HTR-8/SVneo (cell line): ENCODE results near the gene SNAP29.
"Not testable (repeated sequence)": the region's sequence is repeated elsewhere in the genome, so short reads cannot be mapped to it uniquely, and the experiment has no call there.

ENCODE experiments used
- DNase-seq: peaks from one replicate; pipeline ENCODE4 v3.0.0; 2011; ENCODE audit warnings: low spot score, mixed read lengths; ENCODE audit not compliant: insufficient read length
- FAIRE-seq: peaks from 2 replicates; lab custom pipeline; 2011; peaks lifted over from hg19 to GRCh38; lab: Jason Lieb, UNC

The SNAP29 gene

DNA sequence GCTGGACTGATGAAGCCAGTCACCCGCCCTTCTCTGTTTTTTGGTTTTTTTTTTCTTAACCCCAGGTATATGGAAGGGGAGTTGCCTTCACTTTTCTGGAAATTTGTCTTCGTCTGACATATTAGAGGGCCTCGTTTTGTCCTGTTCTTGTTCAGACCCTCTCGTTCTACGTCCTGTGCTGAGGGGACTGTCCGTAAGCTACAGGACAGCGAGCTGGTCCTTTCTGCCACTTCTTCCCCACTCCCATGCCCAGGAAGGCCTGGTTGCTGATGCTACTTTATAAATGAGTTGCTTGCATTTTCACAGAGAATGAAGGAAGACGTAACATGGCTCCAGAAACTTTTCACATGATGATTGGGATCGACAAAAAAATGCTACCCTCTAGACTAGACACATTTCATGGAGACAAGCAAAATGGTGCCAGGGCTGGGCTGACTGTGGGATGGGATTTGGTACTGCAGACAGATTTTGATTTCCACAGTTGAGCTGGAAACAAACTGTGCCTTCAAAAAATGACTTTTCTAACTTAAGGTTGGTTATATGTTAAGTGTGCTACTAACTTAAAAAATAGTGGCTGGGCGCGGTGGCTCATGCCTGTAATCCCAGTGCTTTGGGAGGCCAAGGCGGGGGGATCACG is 31.2 kb downstream of the SNAP29 start:
- DNase-seq, result no peak
- FAIRE-seq, result no peak

DNA sequence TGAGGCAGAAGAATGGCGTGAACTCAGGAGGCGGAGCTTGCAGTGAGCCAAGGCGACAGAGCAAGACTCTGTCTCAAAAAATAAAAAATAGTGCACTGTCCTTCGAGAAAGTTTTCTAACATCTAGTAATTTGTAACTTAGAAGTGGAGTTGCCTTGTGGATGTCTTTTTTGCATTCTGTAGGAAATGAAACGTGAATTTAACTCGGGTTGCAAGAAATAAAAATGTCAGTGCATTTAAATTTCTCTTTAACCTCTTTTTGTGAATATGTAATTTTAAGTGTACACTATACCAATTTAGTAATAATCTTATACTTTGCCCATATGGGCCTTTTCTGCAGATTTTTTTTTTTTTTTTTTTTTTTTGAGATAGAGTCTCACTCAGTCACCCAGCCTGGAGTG is 32.2 kb downstream of the SNAP29 start:
- FAIRE-seq, result no peak
- DNase-seq, result no peak

DNA sequence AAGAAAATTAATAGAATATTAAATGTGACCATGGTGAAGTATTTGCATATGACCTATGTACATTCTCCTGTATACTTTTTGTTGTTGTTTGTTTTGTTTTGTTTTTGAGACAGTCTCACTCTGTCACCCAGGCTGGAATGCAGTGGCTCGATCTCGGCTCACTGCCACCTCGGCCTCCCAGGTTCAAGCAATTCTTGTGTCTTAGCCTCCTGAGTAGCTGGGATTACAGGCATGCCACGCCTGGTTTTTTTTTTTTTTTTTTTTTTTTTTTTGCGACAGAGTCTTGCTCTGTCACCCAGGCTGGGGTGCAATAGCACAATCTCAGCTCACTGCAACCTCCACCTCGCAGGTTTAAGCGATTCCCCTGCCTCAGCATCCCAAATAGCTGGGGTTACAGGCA is 38.9 kb downstream of the SNAP29 start:
- not testable (repeated sequence) for FAIRE-seq

DNA sequence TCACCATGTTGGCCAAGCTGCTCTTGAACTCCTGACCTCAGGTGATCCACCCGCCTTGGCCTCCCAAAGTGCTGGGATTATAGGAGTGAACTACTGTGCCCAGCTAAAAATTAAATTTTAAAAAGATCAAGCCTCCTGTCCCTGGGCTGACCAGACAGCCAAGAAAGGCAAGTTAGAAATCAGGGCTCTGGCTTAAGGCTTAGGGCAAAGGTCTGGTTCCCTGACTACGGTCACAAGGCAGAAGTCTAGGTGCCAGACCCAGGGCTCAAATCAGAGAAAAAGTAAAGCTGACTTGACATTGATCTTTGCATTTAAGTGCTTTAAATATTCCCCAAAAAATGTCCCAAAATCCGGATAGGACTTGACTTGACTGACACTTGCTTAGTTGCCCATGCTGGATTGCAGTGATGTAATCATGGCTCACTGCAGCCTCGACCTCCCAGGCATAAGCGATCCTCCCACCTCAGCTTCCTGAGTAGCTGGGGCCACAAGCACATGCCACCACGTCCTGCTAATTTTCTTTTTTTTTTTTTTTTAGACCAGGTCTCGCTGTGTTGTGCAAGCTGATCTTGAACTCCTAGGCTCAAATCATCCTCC is 41.1 kb downstream of the SNAP29 start:
- DNase-seq (no peak), FAIRE-seq (no peak)

More for the DNA sequence above, 38.9 kb downstream of the SNAP29 start:
- DNase-seq, result not testable (repeated sequence)

DNA sequence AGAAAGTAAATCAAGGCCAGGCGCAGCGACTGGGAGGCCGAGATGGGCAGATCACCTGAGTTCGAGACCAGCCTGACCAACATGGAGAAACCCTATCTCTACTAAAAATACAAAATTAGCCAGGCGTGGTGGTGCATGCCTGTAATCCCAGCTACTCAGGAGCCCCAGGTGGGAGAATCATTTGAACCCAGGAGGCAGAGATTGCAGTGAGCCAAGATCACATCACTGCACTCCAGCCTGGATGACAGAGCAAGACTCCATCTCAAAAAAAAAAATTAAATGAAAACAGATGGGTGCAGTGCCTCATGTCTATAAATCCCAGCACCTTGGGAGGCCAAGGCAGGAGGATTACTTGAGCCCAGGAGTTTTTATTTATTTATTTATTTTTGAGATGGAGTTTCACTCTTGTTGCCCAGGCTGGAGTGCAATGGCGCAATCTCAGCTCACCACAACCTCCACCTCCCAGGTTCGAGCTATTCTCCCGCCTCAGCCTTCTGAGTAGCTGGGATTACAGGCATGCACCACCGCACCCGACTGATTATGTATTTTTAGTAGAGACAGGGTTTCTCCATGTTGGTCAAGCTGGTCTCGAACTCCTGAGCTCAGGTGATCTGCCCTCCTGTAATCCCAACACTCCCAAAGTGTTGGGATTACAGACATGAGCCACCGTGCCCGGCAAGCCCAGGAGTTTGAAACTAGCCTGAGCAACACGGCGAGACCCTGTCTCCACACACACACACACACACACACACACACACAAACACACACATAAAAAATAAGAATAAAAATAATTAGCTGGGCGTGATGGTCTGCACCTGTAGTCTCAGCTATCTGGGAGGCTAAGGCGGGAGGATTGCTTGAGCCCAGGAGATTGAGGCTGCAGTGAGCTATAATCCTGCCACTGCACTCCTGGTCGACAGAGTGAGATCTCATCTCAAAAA is 42.6 kb downstream of the SNAP29 start:
- not testable (repeated sequence) for FAIRE-seq, DNase-seq

DNA sequence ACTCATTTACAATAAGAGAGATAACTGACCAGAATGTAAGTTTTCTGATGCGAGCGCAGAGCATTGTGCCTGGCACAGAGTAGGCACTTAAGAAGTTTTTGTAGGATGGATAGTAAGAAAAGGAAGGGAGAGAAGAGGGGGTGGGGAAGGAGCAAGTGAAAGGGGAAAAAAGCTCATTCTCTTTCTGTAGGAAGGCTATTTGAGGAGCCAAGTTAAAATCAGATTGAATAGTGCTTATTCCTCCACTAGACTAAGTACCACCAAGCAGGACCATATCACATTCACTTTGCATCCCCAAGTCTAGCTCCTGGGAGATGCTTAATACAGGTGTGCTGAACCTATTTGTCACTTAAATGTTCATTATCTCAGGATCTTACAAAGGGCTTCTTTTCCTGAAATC is 44.3 kb downstream of the SNAP29 start:
- no peak for FAIRE-seq
- DNase-seq, result no peak

DNA sequence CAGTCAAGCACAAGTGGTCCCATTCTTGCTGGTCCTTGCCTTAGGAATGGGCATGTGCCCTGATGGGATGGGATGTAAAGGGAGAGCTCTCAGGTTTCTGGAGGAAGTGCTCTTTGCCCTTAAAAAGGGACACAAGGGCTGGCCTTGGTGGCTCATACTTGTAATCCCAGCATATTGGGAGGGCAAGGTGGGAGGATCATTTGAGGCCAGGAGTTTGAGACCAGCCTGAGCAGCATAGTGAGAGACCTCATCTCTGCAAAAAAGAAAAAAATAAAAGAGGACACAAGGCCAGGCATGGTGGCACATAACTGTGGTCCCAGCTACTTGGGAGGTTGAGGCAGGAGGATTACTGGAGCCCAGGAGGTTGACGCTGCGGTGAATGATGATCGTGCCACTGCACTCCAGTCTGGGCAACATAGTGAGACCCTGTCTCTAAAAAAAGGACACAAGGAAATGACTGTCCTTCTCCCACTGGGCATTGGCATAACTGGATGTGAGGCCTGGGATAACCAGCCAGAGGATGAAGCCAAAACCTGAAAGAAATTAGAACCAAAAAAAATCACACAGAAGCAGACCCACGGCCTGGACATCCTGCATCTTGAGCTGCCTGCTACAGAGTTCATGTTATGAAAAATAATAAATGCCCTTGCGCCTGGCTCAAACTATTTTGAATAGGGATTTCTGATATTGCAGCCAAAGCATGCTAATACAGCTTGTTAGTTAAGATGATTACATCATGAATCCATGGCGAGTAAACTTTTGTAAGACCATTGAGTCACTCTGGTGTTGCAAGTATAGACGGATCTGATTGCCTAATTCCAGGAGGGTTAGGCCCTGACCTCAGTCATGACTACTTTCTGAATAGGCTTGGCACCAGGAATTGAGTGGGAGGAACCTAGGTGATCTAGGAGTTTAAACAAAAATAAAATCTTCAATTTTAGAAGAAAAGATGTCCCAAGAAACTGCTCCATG is 45.5 kb downstream of the SNAP29 start:
- FAIRE-seq (no peak), DNase-seq (peak; percentile 43)

DNA sequence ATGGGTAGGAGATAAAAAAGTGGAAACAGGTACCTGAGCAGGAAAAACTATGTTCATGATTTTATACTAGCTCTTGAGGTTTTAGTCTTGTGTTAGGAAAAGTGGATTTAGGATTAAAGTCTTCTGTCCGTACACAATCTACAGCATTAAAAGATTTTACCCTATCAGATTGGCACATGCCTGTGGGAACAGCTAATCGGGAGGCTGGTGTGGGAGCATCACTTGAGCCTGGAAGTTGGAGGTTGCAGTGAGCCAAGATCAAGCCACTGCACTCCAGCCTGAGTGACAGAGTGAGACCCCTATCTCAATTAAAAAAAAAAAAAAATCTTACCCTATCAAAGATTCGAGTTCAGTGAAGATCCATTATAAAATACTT is 46.2 kb downstream of the SNAP29 start:
- no peak for FAIRE-seq

DNA sequence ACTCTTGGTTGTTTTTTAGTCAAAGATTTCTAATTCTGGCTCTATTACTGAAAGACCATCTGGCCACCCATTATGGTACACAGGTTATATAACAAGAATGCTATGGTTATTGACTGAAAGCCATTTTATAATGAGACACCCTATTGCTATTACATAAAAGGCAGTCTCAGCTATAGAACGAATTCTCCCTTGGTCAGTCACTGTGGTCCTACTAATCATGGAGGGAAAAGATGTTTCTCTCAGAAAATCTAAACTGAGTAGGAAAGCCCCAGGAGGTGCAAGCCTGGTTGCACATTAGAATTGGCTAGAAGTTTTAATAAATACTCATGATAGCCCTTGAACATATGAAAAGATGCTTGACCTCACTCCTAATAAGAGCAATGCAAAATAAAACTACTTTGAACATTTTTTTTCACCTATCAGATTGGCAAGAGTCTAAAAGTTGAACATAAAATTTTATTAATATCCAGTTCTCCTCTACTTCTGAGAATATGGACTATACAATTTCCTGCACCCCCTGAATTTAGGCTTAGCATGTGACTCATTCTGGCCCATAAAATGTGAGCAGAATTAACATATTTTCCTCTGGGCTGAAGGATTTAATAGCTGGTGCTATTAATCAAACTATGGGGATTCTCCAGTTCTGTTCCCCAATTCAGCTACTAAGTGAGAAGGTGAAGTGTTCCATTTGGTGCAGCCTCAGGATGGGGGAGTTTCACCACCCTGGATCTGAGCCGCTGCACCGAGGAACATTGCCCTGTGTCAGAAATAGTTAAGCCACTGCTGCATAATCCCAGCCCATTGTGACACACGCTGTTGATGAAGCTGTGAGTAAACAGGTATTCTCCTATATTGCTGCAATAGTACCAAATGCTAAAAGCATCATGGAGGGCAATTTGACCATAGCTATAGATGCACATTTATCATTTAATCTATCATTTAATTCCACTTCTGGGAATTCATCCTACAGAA is 46.9 kb downstream of the SNAP29 start:
- no peak for DNase-seq
- no peak for FAIRE-seq

More for the DNA sequence above, 46.2 kb downstream of the SNAP29 start:
- no peak for DNase-seq

DNA sequence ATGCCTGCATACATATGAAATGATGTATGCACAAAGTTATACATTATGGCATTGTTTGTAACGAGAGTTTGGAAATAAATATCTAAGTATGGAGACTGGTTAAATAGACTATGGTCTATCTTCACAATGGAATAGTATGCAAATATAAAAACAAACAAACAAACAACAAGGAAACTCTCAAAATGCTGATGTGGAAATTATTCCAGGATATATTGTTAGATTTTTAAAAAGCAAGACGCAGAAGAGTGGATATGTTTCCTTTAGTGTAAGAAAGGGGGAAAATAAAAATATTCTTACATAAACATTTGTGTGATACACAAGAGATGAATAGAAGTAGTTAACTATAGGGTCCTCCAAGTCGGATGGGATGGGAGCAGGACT is 47.6 kb downstream of the SNAP29 start:
- DNase-seq (no peak), FAIRE-seq (no peak)

DNA sequence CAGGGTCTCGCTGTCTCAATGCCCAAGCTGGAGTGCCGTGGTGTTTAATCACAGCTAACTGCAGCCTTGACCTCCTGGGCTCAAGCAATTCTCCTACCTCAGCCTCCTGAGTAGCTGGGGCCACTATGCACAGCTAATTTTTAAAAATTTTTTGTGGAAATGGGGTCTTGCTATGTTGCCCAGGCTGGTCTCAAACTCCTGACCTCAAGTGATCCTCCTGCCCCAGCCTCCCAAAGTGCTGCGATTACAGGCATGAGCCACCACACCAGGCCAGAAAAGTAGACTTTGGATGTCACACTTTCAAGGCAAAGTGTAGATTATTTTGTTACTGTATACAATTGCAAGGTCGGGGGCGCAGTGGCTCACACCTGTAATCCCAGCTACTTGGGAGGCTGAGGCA is 49.9 kb downstream of the SNAP29 start:
- not testable (repeated sequence) for FAIRE-seq, DNase-seq

DNA sequence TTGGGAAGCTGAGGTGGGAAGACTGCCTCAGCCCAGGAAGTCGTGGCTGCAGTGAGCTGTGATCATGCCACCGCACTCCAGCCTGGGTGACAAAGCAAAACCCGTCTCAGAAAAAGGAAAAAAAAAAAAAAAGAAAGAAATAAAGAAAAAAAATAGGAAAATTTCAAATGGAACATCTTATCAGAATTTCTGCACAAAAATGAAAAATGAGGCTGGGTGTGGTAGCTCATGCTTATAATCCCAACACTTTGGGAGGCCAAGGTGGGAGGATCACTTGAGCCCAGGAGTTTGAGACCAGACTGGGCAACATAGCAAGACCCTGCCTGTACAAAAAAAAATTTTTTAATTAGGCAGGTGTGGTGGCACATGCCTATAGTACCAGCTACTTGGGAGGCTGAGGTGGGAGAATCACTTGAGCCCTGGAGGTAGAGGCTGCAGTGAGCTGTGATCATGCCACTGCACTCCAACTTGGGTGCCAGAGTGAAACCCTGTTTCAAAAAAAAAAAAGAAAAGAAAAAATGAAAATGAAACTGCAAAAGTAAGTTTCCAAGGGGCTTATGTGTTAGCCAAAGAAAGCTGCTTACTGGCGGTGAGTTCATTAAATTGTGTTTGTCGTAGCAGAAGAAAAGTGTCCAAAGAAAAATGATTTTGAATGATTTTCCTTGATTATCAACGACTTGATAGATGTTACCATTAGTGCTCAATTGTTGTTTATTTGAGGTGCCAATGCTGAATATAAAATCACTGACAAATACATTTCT is 50.9 kb downstream of the SNAP29 start:
- DNase-seq, result no peak

DNA sequence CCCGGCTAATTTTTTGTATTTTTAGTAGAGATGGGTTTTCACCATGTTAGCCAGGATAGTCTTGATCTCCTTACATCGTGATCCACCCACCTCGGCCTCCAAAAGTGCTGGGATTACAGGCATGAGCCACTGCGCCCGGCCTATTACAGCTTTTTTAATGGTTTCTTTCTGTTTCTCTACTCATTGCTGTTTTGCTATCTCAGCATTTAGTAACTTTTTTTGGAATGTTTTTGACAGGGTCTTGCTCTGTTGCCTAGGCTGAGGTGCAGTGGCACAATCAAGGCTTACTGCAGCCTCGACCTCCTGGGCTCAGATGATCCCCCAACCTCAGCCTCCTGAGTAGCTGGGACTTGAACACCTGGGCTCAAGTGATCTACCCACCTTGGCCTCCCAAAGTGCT is 53.7 kb downstream of the SNAP29 start:
- DNase-seq (no peak), FAIRE-seq (no peak)

More for the DNA sequence above, 50.9 kb downstream of the SNAP29 start:
- FAIRE-seq, result no peak

DNA sequence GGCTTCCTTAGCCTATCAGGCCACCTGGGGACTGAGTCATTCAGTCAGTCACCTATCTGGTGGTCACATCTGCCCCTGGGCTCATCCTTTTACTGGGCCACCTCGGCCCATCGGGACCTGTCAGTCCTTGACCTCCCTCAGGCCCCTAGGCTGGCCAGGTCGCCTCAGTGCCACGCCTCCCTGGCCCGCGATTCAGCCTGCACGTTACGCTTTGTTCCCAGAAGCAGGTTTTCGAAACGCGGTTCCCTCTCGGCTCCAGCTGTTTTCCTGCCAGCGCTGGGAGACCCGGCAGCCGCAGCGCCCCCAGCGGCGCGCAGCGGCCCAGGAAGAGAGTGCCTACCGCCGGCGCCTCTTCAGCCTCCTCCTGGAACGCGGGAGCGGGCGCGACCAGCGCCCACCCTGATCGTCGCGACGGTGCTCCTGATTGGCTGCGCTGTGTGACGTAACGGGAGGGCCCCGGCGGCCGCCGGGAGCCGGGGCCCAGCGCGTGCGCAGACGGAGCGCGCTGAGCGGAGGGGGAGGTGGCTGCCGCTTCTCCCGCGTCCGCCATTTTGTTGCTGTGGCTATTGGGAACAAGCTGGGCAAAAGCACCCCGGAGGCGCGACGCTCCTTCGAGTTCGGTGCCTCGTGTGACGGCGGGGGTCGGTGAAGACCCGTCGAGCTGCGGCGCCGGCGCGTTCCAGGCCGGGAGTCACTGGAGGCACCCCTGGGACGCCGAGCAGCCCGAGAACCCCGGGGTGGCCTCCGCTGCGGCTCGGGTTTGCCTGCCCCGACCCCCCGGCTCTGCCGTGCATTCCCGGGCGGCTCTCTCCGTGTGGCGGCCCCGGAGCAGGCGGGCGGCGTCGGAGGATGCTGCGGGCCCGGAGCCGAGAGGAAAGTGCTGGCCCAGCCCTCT is 58.4 kb downstream of the SNAP29 start, which contains the start of gene CRKL:
TSS of gene CRKL (plus strand) at position 492 of the 895 bp plus-strand sequence. CDS start 528 bp downstream, outside the sequence.
- FAIRE-seq (no peak), DNase-seq (peak; percentile 96)

DNA sequence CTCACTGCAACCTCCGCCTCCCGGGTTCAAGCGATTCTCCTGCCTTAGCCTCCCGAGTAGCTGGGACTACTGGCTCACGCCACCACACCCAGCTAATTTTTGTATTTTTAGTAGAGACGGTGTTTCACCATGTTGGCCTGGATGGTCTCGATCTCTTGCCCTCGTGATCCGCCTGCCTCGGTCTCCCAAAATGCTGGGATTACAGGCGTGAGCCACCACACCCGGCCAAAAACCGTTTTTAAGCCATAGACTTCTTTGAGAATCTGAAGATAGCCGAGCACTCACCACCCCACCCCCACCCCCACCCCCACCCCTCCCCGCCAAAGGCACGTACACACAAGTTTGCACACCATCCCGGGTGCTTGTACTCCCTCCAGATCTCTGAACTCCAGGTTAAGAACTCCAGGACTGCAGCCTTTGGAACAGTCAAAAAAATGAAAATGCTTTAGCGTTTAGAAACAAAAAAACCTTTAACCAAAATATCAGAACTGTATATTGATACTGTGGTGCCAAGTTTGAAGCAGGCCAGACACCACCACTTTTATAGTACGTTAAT is 59.9 kb downstream of the SNAP29 start:
- FAIRE-seq, result no peak
- no peak for DNase-seq

DNA sequence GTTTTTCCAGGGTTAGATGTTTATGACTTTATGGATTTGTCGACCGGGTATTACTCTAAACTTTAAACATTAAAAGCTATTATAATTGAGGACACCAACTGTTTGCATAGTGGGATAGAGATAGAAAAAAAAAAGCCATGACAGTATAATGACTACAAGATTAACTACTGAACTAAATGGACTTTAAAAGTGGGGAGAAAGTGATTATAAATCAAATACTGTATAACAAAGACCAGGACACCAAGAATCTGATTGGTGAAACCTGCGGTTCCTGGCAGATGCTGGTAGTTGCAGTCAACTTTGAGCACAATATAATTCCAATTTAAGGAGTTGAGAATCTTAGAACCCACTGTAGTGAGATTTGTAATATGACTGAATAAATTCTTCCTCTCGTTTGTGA is 60.9 kb downstream of the SNAP29 start:
- FAIRE-seq, result no peak

DNA sequence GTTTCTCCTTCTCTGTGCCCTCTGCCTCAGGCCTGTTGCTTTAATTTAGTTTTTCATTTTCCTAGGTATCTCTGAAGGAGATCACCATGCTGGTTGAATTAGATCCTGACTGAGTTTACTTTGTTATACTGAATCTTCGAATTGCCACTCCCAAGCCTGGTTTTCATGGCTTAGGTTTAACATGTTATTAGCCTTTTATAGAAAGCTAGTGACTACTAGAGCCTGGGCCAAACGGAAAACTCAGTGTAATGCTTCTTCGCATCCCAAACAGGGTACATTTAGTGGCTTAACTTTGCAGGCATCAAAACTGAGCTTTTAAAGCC is 62.0 kb downstream of the SNAP29 start:
- FAIRE-seq (no peak), DNase-seq (no peak)

More for the DNA sequence above, 60.9 kb downstream of the SNAP29 start:
- no peak for DNase-seq
